ENCODE results near the gene AAR2.

DNA sequence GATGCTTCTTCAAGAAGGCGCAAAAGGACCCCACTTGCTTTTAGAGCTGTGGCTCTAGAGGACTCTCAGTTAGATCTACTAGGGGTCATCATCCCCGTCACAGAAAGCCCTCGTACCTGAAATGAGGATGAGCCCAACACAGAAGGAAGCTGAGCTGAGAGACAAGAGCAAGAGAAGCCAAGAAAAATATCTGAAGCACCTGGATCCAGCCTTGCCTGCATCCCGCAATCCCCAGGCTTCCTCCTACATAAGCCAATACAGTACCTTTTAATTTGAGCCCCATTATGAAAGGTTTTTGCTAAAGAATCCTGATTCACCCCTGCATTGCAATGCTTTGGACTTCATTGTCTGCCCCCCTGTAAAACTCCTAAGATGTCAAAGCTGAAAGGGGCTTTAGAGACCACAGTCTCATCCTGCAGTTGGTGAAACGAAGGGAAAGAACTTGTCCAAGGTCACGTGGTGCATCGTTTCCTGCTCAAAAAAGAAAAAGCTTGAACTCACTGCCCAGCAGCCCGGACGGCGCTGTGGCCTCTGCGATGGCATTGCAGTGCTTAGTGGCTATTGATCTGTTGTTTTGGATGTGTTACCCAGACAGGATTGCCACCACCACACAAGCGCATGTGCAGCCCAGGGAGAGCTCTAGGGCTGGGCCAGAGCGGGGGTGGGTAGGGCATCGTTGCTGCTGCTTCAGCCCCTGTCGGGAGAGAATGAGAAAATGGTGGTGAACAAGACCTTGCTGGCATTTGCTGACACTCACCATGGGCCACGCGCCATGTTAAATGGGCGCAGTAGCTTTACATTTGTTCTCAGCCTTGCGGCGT, 28.4 kb downstream of the AAR2 start:
- TF ChIP-seq POLR2A (IDR thresholded peaks at IDR 0.05) = no peak
- TF ChIP-seq, protein P1, sequence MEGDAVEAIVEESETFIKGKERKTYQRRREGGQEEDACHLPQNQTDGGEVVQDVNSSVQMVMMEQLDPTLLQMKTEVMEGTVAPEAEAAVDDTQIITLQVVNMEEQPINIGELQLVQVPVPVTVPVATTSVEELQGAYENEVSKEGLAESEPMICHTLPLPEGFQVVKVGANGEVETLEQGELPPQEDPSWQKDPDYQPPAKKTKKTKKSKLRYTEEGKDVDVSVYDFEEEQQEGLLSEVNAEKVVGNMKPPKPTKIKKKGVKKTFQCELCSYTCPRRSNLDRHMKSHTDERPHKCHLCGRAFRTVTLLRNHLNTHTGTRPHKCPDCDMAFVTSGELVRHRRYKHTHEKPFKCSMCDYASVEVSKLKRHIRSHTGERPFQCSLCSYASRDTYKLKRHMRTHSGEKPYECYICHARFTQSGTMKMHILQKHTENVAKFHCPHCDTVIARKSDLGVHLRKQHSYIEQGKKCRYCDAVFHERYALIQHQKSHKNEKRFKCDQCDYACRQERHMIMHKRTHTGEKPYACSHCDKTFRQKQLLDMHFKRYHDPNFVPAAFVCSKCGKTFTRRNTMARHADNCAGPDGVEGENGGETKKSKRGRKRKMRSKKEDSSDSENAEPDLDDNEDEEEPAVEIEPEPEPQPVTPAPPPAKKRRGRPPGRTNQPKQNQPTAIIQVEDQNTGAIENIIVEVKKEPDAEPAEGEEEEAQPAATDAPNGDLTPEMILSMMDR (IDR thresholded peaks at IDR 0.05) = no peak
